GM06990 (cell line): ENCODE results near the gene CPLX1.
"Not testable (repeated sequence)": the region's sequence is repeated elsewhere in the genome, so short reads cannot be mapped to it uniquely, and the experiment has no call there.

Experiments used
- DNase-seq: peaks from one replicate; pipeline ENCODE4 v3.0.0-alpha.2; 2011; ENCODE audit not compliant: insufficient read length; ENCODE audit errors: extremely low read depth
- H3K27me3 ChIP-seq: replicated peaks from 2 replicates; pipeline ENCODE4 v1.6.0; 2011; ENCODE audit warnings: low read length; ENCODE audit not compliant: control insufficient read depth, insufficient read depth
- H3K36me3 ChIP-seq: 2 replicates; pipeline ENCODE4 v1.5.1; 2011; ENCODE audit warnings: low read length; ENCODE audit not compliant: control insufficient read depth, insufficient read depth
- H3K4me3 ChIP-seq: replicated peaks from 2 replicates; pipeline ENCODE4 v1.5.1; 2011; ENCODE audit warnings: low read depth, mild to moderate bottlenecking, control low read depth, low read length
- CTCF ChIP-seq: IDR thresholded peaks from 2 replicates; pipeline ENCODE4 v1.5.1; 2011; ENCODE audit warnings: low read length, control low read depth, mild to moderate bottlenecking, inconsistent platforms; ENCODE audit not compliant: insufficient read depth, poor library complexity, severe bottlenecking

CPLX1 gene

GRCh38 chr4:761739-762138 is 64.2 kb downstream of the CPLX1 start:
- Histone ChIP-seq H3K36me3 (peaks cover 19% of the 10 kb centered on the region), H3K4me3 (no peak overlapping the region), H3K27me3 (no peaks in the 10 kb centered on the region)
- TF ChIP-seq CTCF: no peak
- no peak for DNase-seq

DNA sequence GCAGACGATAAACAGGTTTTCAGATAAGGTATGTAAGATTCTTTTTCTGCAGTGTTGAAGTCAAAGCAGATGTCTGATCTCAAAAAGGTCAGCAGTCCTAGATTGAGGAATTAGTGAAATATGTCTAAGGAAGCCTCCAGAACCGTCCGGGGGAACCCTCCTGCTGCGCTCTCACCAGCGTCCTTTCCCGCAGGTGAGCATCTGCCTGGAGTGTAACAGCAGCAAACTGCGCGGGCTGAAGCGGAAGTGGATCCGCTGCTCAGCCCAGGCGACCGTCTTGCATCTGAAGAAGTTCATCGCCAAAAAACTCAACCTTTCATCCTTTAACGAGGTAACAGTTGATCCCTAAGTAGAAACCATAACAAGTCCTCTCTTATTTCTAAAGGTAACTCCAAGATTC is 64.8 kb downstream of the CPLX1 start:
- no peak for TF ChIP-seq CTCF
- H3K36me3 ChIP-seq: peaks cover 18% of the 10 kb centered on the region

GRCh38 chr4:760616-761015 is 65.3 kb downstream of the CPLX1 start:
- peaks cover 18% of the 10 kb centered on the region for H3K36me3 ChIP-seq

More for the DNA sequence above, 64.8 kb downstream of the CPLX1 start:
- Histone ChIP-seq H3K4me3 (no peak overlapping the region), H3K27me3 (no peaks in the 10 kb centered on the region)
- DNase-seq: no peak

GRCh38 chr4:759810-760209 is 66.1 kb downstream of the CPLX1 start:
- not testable (repeated sequence) for H3K4me3 ChIP-seq, H3K27me3 ChIP-seq, DNase-seq
- H3K36me3 ChIP-seq: peaks cover 19% of the 10 kb centered on the region

More at GRCh38 chr4:760616-761015, 65.3 kb downstream of the CPLX1 start:
- H3K4me3 ChIP-seq: no peak overlapping the region
- no peaks in the 10 kb centered on the region for H3K27me3 ChIP-seq
- no peak for TF ChIP-seq CTCF
- no peak for DNase-seq

GRCh38 chr4:757111-757510 is 68.8 kb downstream of the CPLX1 start:
- peaks cover 16% of the 10 kb centered on the region for H3K36me3 ChIP-seq
- no peak for TF ChIP-seq CTCF
- no peak for DNase-seq

DNA sequence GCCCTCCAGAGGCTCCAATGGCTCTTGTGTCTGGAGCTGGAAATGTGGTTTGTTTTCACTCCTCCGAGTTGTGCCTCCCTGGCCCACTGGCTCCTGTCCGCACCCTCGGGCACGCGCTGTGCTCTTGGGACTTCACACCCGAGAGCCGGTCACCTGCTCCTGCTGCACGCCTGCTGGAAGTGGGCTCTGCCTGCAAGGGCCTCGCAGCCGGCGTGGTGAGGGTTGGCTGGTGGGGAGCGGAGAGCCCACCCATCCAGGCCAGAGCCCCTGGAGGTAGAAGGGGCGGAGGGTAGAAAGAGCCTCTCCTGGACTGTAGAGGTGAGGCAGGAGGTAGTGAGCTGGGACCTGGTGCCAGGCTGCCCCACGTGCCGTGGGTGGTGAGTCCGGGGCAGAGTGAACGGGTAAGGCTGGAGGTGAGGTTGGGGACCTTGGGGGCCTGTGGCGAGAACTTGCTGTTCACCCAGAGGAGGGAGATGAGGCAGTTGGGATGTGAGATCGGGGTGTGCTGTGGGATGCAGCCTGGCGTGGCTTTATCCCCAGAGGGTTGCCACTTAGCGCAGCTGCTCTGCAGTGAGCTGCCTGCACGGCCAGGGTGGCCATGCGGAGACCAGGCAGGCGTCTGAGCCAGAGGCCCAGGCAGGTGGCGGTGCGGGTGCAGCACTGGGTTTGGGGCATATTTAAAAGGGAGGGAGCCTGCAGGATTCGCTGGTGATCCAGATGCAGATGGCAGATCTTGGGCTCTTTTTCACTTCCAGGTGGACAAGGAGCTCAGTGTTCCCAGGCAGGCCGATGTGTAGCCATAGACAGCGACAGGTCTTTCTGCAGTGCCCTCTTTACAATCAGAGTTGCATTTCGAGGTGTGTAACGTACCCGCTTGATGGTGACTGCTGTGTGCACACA is 71.5 kb downstream of the CPLX1 start:
- peaks cover 16% of the 10 kb centered on the region for H3K36me3 ChIP-seq

More at GRCh38 chr4:757111-757510, 68.8 kb downstream of the CPLX1 start:
- no peak overlapping the region for H3K4me3 ChIP-seq
- H3K27me3 ChIP-seq: no peaks in the 10 kb centered on the region

GRCh38 chr4:753186-753585 is 72.7 kb downstream of the CPLX1 start:
- H3K27me3 ChIP-seq, H3K4me3 ChIP-seq, DNase-seq: not testable (repeated sequence)
- H3K36me3 ChIP-seq: peaks cover 18% of the 10 kb centered on the region

More for the DNA sequence above, 71.5 kb downstream of the CPLX1 start:
- H3K27me3 ChIP-seq: no peaks in the 10 kb centered on the region
- no peak for DNase-seq
- no peak overlapping the region for H3K4me3 ChIP-seq
- TF ChIP-seq CTCF: no peak
